OCI-LY3 (cell line): ENCODE data around the gene DFFA.

Experiments used
- H2AFZ ChIP-seq: fragments of 200-600, 300-600 bp; shearing (Covaris generic); 2 replicates; pipeline ENCODE4 v1.6.0; 2014; ENCODE audit warnings: antibody characterized with exemption, low read depth, low read length
- H3K27ac ChIP-seq: fragments of 200-600, 300-600 bp; sonication (generic); 2 replicates; pipeline ENCODE4 v1.5.1; 2014; ENCODE audit warnings: mild to moderate bottlenecking, low read length, moderate library complexity, mixed read lengths
- H3K27me3 ChIP-seq: fragments of 200-600, 300-600 bp; sonication (generic); 2 replicates; pipeline ENCODE4 v1.6.1; 2014; ENCODE audit warnings: low read depth, low read length, mixed read lengths
- H3K36me3 ChIP-seq: fragments of 200-600, 300-600 bp; sonication (generic); replicated peaks from 2 replicates; pipeline ENCODE3; 2014; ENCODE audit warnings: low read depth, low read length, mixed read lengths
- H3K4me1 ChIP-seq: fragments of 300-600, 200-600 bp; sonication (generic); 2 replicates; pipeline ENCODE4 v1.6.1; 2014; ENCODE audit warnings: low read length, mixed read lengths
- H3K4me2 ChIP-seq: fragments of 200-600, 300-600 bp; sonication (generic); 2 replicates; pipeline ENCODE4 v1.6.1; 2014; ENCODE audit warnings: low read length, mixed read lengths
- H3K4me3 ChIP-seq: fragments of 300-600, 200-600 bp; sonication (generic); 2 replicates; pipeline ENCODE4 v1.5.1; 2014; ENCODE audit warnings: antibody characterized with exemption, mild to moderate bottlenecking, low read length, moderate library complexity
- H3K79me2 ChIP-seq: fragments of 300-600, 200-600 bp; shearing (Covaris generic); 2 replicates; pipeline ENCODE4 v1.6.1; 2014; ENCODE audit warnings: mild to moderate bottlenecking, low read length, mixed read lengths
- H3K9ac ChIP-seq: fragments of 300-600, 200-600 bp; shearing (Covaris generic); 2 replicates; pipeline ENCODE4 v1.6.0; 2014; ENCODE audit warnings: mild to moderate bottlenecking, low read length, moderate library complexity
- H3K9me3 ChIP-seq: fragments of 200-600, 300-600 bp; shearing (Covaris generic); 2 replicates; pipeline ENCODE4 v1.6.1; 2014; ENCODE audit warnings: low read length, mixed read lengths; ENCODE audit not compliant: insufficient read depth
- H4K20me1 ChIP-seq: fragments of 200-600, 300-600 bp; sonication (generic); 2 replicates; pipeline ENCODE4 v1.6.1; 2016; ENCODE audit warnings: low read length, mixed read lengths; ENCODE audit not compliant: insufficient read depth
- CTCF ChIP-seq: fragments of 200-600, 300-600 bp; sonication (generic); IDR thresholded peaks from 2 replicates; pipeline ENCODE4 v1.5.1; 2014; ENCODE audit warnings: antibody characterized with exemption, low read length, low read depth
- EZH2phosphoT487 ChIP-seq: fragments of 200-600 bp; shearing (Covaris generic); IDR thresholded peaks from 2 replicates; pipeline ENCODE4 v1.6.1; 2018; ENCODE audit warnings: antibody characterized with exemption, mixed run types, low read depth

DFFA gene

DNA sequence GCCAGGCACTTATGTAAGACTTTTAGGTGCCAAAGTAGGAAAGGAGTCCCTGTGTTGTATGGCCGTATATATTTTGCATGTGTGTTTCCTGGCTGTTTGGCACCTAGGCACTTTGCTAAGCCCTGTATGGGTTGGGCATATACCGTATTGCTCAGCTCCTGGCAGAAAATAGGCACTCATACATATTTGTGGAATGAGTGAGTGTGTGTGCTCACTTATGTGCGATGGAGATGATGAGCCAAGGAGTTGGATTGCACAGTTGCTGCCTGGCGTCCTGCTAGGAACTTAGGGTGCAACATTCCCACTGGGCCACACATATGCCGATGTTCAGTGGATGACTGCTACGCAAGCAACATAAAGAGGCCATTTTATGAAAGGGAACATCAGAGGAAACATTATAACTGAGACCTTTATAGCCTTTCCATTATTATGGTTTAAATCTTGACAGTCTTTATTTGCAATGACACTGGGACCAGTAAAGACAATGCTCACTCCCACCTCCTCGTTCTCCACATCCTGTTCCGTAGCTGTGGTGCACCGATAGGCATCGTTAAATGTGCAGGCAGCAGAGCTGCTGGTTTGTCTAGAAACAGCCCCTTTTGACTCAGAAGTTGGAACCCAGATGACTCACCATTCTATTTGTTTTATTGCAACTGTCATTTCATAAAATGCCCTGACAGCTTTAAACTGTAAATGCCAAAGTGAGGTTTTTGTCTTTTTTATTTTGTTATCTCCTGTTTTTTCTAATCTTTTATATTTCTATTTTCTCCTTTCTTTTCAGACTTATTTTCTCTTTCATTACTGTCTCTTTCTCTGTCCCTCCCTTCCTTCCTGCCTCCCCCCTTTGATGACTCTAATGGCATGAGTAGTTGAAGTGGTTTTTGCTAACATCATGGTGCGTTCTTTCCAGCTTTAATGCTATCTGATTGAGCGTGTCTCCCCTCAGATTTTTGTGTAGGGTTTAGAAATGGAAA, 38.5 kb upstream of the DFFA start:
- Histone ChIP-seq H3K79me2 (peaks cover 11% of the 10 kb centered on the region), H3K4me1 (peaks cover 15% of the 10 kb centered on the region), H3K27me3 (no peaks in the 10 kb centered on the region), H3K9ac (no peak overlapping the region), H2AFZ (no peak overlapping the region), H3K27ac (no peak overlapping the region), H3K36me3 (no peaks in the 10 kb centered on the region), H3K4me3 (peak overlapping the region; percentile 36), H3K4me2 (peak overlapping the region; percentile 63), H4K20me1 (peaks cover 62% of the 10 kb centered on the region), H3K9me3 (no peaks in the 10 kb centered on the region)
- TF ChIP-seq CTCF (no peak), EZH2phosphoT487 (no peak)

DNA sequence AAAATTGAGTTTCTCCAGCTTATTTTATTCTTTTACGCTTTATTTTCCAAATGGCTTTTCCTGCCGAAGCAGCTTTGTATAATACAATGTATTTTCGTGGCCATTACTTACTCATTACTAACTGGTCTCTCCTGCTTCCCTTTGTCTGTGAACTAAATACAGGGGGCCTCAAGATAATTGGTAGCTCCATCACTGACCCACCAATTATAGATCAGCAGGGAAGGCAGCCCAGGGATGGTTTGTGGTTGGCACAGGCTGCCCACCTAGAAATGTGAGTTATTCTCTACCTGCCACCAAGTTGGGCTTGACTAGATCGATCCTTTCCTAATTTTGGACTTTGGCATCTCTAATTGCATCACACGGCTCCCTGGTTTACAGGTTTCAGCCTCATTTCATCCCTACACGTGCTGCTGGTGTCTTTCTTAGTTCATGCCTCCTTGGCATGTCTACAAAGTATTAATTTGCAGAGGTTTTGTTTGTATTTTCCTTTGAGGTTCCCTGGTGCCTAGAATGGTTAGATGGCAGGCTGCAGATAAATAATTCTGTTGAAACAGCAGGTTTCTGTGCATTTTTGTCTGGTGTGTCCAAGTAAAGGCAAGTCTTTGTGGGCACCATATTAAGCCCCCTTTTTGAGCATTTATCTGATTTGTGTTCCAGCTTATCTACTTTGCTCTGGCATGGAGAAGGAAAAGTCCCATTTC, 37.6 kb upstream of the DFFA start:
- Histone ChIP-seq H3K79me2 (peaks cover 11% of the 10 kb centered on the region), H4K20me1 (peaks cover 61% of the 10 kb centered on the region), H3K27ac (no peak overlapping the region), H3K4me3 (no peak overlapping the region), H3K9ac (no peak overlapping the region), H3K36me3 (no peaks in the 10 kb centered on the region), H3K27me3 (no peaks in the 10 kb centered on the region), H2AFZ (no peak overlapping the region), H3K4me1 (peaks cover 15% of the 10 kb centered on the region), H3K4me2 (peak overlapping the region; percentile 63; the same call in 1 of the 2 replicates), H3K9me3 (no peaks in the 10 kb centered on the region)
- no peak for TF ChIP-seq CTCF
- no peak for TF ChIP-seq EZH2phosphoT487

DNA sequence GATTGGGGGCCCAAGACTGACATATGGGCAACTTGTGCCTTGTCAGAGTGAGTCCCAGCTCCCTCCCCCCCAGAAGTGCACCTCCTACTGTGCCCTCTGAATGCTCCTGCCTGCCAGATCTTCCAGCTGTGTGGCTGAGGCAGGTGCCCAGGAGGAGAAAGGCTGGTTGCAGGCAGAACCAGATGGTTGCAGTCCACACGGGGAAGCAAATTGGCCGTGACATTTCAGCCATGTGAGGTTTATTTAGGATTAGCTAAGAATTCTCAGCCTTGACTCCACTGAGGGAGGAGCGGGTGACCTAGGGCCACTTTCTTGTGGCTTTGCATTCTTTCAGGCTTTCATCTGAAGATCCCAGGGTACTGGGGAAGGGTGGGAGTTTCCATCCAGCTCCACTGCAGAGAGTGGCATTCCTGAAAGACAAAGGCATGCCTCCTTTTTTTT, 36.2 kb upstream of the DFFA start:
- Histone ChIP-seq H3K79me2 (peaks cover 11% of the 10 kb centered on the region), H3K9ac (no peak overlapping the region), H3K27me3 (no peaks in the 10 kb centered on the region), H3K27ac (no peak overlapping the region), H3K4me1 (peaks cover 15% of the 10 kb centered on the region), H2AFZ (no peak overlapping the region), H4K20me1 (peaks cover 54% of the 10 kb centered on the region), H3K9me3 (no peaks in the 10 kb centered on the region), H3K4me2 (no peak overlapping the region), H3K4me3 (no peak overlapping the region), H3K36me3 (no peaks in the 10 kb centered on the region)
- TF ChIP-seq EZH2phosphoT487 (no peak), CTCF (no peak)
